NCI-H2227 treated with DMSO at 0.1 percent for 48 hours (cell line): ENCODE measurements around the gene TSPAN2.
A peak's percentile ranks its signal among the peaks of the same experiment; 100 is the strongest.

Source experiments
- DNase-seq: peaks from one replicate; lab custom pipeline; 2025; lab: John Stamatoyannopoulos, UW

The TSPAN2 gene

DNA sequence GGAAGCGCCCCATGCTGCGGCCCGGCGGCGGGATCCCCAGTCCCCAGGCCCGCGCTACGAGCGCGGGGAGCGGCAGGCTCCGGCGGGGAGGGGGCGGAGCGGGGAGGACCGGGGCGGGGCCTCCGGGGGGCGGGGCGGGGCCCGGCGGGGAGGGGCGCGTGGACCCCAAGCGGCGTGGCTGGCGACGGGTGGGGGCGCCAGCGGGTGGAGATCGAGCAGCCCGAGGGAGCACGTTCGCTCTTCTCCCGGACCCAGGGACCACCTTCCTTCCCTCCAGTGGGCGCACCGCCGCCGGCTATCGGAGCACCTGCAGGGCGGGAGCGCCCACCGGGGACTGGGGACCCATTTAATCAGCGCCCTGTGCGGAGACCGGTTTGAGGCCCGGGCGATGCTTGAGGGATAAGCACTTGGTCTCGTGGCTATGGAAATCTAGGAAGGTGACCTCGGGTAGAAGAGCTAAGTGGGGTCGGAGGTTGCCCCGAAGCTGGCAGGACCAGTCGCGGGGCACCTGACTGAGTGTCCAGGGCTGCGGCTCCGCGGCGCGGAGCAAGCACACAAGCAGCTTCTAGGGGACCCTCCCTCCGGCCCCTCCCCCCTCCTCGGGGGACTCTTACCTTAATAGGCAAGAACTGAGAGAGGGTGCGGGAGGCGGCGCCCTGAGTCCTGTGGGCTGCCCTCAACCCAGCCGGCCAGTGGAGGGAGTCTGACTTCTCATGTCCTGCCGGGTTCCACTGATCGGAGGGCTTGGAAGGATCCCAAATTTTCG is at the start of gene TSPAN2:
TSPAN2 (minus strand) TSS at position 84 of the 766 bp plus-strand sequence; CDS start at position 13, 71 bp downstream.
- DNase-seq: peak; percentile 52

DNA sequence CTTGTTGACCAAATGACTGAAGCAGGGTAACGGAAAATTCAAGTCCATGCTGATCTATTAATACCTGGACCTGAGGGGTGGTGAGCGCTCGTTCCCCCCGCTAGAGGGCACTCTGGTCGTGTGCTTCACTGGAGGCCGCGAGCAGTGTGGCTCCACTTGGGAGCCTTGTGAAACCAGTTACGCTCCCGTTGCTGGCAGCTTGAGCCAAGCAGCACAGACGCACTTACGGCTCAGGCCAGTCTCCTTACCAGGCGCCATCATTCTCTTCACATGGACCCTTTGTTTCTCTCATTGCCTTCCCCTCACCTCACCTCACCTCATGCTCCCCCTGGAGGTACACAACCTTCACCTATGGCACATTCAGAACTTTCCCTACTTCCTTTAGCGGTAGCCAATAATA is 49.7 kb upstream of the TSPAN2 start:
- DNase-seq: peak; percentile 85

DNA sequence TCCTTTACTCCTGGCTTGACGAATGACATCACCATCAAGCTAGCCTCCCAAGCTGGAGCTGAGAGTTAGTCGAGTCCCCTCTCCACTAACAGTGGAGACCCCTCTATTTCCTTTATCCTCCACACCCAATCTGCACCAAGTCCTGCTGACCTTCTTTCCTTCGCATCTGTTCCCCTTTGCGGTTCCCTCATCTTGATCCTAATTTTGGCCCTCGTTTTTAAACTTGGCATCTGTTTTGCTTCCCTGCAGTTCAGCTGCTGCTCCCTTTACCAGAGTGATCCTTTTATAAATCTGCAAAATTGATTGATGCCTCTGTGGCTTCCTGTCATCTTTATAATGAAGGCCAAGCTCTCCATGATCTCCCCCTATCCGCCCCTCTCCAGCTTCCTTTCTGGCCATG is 49.0 kb upstream of the TSPAN2 start:
- DNase-seq: no peak

DNA sequence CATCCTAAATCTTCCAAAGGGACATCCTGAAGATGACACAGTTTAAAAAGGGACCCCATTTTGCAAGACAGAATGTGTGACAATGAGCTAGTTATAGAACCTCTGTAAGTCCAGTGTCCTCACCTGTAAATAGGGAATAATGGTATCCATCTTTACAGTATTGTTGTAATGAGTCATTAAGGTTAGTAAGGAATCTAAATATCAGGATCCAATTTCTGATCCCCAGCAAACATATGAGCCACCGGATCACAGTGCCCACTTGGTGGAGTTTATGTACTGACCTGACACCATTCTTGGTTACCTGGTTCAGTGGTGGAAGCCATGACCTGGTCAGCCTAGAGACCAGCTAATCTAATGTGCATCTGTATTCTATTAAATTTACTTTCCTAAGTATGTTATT is 47.9 kb upstream of the TSPAN2 start:
- no peak for DNase-seq

DNA sequence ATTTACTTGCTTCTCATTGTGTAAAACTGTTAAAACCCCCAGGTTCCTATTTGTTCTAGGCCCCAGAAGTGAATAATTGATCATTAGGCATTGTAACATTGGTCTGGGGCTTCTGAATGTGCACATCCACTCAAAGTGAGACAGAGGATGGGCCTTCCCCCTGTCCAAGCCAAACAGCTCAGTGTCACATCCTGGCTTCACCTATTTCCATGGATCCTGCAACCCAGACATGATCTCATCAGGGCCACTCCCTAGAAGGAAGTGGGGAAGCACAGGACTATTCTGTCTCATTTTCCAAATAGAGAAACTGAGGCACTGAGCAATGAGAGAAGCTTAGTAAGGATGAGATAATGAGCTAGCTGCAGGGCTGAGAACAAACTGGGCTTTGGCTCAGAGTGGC is 47.4 kb upstream of the TSPAN2 start:
- DNase-seq: no peak

DNA sequence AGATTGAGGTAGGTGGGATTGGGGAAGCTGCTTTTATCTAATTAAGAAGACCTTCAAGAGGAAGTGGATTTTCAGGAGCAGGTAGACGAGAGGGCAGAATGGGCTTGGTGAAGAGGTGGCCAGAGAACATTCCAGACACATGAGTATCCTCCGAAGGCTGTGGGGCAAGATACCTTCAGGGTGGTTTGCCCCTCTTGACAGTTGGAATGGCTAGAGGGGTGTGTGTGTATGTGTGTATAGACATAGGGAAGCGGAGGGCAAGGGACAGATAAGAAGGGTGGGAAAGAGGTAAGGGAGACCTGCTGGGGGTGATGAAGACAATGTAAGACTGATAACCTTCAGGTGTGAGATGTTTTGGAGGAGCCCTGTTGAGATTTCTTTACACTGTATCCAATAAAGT is 46.8 kb upstream of the TSPAN2 start:
- no peak for DNase-seq

DNA sequence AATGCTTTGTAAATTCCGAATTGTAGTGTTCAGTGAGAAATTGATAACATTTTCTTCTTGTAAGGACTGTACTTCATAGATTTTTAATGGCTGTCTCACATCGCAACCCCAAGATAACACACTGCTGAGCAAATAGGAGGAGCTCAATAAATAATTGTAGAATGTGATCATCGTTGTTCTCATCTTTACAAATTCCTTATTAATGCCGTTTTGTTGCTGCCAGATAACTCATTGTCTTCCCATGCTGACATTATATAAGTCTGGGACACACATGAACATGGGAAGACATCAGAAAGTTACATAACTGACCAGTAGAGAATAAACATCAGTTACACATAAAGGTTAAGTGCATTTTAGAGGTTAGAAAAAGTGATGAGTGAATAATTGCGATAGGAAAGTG is 46.4 kb upstream of the TSPAN2 start:
- no peak for DNase-seq

DNA sequence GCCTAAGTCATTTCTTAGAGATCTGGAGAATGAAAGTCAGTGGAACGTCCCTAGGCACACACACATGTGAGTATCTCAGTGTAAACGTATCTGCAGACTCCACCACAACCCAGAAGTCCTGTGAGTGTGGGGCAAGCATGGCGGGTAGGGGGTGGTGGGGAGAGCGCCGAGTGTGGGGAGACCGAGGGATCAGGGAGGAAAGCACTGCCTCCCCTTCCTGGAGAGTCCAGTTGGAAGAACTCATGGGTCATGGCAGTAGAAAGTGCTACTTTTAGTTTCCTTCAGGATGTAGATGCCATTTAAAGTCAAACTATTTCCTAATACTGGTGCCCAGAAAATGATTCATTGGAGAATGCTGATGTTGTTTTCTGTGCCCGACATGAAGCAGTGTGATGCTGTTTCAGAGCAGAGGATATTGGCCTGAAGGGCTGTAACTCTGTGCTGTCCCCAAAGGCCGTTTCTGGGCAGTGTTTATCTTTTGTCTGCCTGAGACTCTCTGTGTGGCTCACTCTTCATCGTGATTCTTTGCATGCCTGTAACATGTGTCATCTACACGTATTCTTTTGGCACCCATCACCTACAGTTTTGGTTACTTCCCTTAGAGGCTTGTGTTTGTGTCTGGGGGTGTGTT is 45.7 kb upstream of the TSPAN2 start:
- DNase-seq: no peak

DNA sequence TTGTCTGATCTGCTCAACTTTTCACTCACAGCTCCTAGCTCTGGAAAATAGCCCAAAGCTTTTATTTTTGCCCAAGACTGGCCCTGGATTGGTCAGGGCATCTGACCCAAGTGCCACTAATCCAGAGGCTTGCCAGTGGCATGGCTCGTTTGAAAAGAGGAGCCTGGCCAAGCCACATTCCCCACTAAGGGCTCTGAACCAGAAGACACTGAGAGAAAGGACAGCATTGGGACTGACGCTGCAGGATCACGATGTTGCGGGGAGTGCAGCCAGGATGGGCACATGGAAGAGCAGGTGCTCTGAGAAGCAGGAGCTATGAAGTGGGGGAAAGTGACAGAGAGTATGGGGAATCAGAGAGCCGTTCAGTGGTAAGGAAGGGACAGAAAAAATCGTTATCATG is 44.9 kb upstream of the TSPAN2 start:
- DNase-seq: no peak

DNA sequence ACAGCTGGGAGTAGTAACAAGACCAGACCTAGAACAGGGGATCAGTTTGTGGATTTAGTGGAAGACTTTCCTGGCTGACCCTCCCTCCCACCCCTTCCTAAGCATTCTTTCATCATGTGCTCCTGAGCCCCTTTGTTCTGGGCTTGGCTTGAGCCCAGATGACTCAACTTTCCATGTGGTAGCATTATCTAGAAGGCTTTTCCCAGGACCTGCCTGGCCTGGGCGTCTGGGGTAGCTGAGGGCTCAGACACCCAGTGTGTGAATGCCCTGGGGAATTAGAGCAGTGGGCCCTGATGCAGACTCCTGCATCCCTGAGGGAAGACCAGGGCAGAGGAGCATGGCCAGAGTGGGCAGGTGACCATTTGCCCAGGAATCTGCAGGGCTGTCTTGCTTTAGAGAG is 44.1 kb upstream of the TSPAN2 start:
- DNase-seq: no peak

DNA sequence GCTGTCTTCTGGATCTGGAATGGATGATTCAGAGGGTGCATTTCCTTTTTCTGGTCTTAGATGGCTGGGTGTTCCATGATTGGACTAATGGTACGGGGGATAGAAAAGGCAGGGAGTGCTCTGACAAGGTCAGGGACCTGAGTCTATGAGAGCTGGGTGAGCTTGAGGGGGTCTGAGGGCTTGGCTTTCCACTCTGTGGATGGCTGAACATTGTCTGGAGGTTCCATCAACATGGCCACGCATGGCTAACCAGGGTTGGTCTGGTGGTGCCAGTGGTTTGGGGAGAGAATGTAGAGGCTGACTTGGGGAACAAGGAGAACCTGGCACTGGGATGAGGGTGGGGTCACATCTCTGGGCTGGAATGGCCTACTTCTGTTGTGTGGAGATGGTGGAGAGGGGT is 41.5 kb upstream of the TSPAN2 start:
- DNase-seq: no peak

DNA sequence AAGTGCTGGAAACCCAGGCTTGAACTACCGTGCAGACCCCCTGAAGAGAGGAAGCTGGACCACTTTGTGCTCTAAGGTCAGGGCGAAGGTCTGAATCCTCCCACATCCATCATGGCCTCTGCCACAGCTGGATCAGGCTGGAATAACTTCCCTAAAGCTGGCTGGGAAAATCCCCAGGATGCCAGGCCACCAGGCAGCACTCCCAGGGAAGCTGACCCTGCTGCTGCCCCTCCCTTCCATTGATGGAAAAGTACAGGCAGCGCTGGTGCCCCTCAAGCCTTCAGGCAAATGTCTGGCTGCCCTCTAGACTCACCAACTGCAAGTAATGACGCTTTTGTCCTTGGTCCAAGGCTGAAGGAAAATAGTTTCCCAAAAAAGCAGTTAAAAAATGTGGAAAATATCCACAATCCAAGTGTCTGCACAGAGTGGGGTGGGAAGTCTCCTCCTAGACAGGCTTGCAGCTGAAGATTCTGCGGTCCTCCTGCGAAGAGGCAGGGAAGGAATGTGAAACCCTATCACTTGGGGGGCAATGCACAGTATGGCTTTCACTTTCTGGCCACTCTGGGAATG is 39.9 kb upstream of the TSPAN2 start:
- DNase-seq: no peak

DNA sequence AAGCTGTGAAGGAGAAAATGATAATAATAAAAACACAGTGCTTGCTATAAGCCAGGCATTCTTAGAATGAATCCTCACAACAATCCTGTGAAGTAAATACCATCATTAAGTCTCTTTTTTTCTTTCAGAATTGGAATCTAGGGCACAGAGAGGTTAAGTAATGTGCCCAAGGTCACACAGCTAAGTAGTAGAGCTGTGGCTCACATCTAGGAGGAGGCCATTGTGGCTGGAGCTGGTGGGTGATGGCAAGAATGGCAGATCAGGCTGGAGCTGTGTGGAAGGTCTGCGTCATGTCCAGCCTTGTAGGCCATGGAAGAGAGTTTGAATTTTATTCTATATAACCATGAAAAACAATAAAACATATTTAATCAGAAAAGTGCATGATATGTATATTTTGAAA is 38.2 kb upstream of the TSPAN2 start:
- no peak for DNase-seq

DNA sequence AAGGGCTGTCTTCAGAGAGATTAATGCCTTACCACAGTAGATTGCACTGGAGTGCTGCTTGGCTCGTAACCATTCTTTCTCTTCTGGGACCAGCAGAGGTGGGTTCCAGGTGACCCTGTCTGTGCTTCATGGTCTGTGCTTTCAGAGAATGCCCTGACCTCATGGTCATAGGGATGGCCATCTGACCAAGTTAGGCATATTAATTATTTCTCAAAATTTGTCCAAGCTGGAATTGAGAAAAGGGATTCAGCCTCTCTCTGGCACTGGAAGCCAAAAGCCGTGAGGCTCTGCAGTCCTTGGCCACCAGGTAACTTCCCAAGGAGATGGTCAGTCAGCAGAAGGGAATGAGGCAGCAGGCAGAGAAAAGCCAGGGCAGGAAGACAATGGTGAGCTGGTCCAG is 37.2 kb upstream of the TSPAN2 start:
- DNase-seq: no peak

DNA sequence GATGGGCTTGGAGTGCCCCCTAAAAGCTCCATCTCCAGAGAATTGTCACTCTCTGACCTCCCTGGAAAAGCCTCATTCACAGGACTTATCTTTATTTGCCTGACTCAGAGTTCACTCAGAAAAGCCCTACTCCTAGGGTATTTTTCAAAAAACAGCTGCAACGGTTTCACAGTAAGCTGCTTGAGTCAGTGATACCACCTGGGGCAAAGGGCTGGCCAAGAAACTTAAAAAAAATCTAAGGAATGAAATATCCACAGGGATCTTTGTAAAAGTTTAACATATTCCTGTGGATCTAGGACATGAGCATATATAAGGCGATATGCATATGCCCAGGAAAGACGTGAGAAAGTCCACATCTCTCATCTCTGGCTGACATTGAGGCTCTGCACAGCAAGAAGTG is 33.8 kb upstream of the TSPAN2 start:
- DNase-seq: no peak

DNA sequence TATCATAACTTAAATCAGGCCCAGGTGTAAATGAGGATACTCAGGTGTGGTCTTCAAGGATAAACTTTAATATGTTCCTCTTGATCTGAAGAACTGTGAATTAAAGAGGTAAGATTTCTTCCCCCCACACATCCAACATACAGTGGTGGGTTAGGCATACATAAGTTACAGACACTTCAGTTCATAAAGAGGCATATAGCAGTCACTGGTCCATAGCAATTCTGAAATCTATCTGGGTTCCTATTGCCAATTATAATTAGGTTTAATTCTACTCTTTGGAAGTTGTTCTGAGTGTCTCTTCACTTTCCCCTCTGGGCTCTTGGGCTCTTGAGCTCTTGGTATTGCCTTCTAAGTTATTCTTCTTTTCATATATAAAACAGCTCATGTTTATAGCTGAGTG is 32.5 kb upstream of the TSPAN2 start:
- no peak for DNase-seq

DNA sequence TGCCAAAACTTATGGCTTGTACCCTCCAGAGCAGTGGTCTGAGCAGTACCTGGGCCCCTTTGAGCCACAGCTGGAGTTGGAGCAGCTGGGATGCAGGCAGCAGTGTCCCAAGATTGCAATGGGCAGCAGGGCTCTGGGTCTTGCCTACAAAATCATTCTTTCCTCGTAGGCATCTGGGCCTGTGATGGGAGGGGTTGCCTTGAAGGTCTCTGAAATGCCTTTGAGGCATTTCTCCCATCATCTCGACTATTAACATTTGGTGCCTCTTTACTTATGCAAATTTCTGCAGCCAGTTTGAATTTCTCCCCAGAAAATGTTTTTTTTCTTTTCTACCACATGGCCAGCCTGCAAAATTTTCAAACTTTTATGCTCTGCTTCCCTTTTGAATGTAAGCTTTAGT is 31.0 kb upstream of the TSPAN2 start:
- DNase-seq: no peak

DNA sequence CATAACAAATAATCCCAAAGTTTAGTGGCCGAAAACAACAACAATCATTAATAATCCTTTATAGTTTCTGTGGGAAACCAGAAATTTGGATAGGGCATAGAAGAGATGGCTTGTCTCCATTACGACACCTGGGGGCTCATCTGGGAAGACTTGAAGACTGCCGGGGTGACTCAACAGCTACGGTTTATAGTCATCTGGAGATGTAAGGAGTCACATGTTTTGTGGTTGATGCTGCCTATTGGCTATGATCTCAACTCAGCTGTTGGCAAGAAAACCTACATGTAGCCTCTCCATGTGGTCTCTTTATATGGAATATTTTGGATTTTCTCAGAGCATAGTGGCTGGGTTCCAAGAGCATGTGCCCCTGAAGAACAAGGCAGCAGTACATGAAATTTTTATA is 29.3 kb upstream of the TSPAN2 start:
- DNase-seq: no peak

DNA sequence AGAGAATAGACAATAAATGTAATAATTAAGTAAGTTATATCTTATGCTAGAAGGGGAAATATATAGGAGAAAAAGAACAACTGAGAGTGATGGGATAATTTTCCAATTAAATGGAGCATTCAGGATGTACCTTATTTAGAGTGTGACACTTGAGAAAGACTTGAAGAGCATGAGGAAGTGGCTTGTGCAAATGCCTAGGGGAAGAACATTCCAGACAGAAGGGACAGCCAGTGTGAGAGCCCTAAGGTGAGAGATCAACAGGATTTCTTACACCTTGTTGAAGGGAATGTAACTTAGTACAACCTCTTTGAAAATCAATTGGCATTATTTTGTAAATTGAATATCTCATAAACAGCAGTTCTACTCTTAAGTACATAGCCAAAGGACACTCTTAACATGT is 28.8 kb upstream of the TSPAN2 start:
- no peak for DNase-seq

DNA sequence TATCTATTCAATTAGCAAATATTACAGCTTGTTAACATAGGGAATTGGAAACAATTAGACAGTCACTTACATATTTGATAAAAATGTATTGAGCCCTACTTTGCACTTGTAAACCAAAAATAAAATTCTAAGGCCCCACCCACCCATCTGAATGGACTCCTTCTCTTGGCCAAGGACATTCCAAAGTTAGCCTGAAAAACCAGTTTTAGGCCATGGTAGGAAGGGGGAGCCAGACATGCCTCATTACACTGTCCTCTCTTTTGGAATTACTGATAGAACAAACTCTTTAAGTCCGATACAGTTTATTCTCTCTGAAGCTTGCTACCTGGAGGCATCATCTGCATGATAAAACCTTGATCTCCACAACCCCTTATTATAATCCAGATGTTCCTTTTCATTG is 28.0 kb upstream of the TSPAN2 start:
- no peak for DNase-seq

DNA sequence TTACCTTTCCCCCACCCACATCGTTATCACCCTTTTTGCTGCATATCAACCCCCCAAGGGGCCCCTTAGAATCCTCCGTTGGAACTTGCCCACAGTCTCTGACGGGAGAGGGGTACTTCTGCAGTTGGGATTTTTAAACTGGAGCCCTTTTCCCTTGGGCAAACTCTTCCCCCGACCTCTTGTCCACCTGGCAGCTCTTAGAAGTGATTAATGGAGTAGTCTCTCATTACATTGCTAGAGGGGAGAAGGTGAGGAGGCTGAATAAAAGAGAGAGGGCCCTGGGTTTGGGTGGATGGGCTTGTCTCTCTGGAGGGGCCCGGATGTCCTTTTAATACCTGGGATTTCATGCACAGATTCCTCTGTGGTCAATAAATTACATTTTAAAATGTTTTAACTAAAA is 27.2 kb upstream of the TSPAN2 start:
- DNase-seq: no peak

DNA sequence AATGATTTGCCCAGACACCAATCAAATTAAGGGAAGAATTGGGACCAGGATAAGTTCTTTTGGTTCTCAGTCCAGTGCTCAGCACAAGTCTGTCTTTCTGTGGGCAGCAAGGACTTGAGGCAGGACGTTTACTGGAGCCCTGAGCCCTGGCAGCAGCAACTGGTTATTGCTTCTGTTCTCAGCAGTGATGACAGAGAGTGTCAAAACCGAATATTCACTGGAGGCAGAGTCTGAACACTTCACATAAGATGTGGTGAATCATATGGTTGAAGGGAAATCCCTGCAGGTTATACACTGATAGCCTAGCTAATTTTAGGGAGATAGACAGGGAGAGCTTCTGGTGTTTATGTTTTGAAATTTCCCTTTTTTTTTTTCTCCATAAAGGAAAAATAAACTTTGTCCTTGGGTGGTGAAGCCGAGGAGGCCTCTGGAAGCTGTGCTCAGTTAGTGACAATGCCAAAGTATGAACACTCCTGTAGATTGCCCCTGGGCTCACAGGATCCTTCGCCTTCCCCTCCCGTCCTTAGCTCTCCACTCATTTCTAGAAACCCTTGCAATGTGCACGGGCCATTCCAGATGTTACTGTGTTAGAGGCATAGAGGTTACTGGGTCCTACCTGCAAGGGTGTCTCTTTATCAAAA is 26.3 kb upstream of the TSPAN2 start:
- DNase-seq: no peak

DNA sequence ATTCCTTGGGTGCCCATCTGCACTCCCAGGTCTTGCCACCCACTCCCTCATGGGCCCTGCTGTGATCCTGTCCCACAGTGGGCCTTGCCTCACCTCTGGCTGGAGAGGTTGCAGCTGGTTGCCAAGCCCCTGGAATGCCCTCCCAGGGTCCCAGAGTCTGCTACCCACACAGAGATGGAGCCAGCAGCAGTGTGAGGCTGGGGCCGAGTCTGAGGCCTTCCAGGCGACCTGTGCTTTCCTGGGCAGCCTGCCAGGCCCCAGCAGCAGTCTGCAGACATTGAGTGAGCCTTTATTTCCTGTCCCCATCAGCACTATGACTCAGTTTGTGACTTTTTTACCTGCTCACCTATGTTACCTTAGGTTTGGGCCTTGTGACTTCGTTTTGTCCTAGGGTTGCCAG is 25.0 kb upstream of the TSPAN2 start:
- no peak for DNase-seq
